Retinal pigment epithelial cell (primary cell): Measurements from ENCODE around the gene P3H4.
A peak's percentile ranks its signal among the peaks of the same experiment; 100 is the strongest.

Source experiments
- DNase-seq: peaks from one replicate; pipeline ENCODE4 v3.0.0-alpha.2; 2010; ENCODE audit warnings: low read depth
- H3K4me3 ChIP-seq: 2 replicates; pipeline ENCODE4 v1.5.1; 2011; ENCODE audit warnings: mild to moderate bottlenecking, low read length, control low read depth, moderate library complexity
- CTCF ChIP-seq: conservative IDR thresholded peaks from 2 replicates; pipeline ENCODE4 v1.5.1; 2011; ENCODE audit warnings: low read depth, low read length, control low read depth, inconsistent platforms

Gene P3H4

GRCh38 chr17:41785859-41786226, 25.9 kb downstream of the P3H4 start:
- TF ChIP-seq CTCF: no peak
- peak overlapping the region; percentile 65 for H3K4me3 ChIP-seq
- DNase-seq: no peak

- no peak for DNase-seq
- TF ChIP-seq CTCF: no peak
- H3K4me3 ChIP-seq: peak overlapping the region; percentile 65
These were observed 26.5 kb downstream of the P3H4 start for GRCh38 chr17:41785091-41785858.

DNA sequence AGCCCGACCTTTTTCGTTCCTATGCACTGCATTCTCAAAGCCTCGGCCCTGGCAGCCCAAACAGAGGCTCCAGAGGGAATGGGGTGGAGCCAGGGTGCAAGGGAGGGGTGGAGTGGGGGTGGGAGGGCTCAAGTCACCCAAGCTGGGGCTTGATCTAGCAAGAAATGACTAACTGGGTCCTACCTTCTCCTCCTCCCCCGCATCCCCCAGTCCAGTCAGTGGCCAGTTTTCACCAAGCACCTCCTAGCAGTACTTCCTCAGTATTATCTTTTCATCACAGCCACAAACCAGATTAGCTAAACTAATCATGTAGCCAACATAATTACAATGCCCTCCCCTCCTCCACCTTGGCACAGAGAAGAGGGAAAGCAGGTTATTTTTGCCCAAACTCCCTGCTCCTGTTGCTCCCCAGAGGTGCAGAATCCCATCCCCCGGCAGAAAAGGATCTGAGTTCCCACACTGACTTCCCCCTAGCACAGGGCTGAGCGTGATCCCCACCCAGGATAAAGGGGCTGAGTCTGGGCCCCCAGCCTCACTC, 27.5 kb downstream of the P3H4 start:
- no peak for TF ChIP-seq CTCF
- H3K4me3 ChIP-seq: peak overlapping the region; percentile 65
- DNase-seq: no peak

- no peak overlapping the region for H3K4me3 ChIP-seq
- TF ChIP-seq CTCF: no peak
- no peak for DNase-seq
These were observed 29.6 kb downstream of the P3H4 start for GRCh38 chr17:41782142-41782541.

DNA sequence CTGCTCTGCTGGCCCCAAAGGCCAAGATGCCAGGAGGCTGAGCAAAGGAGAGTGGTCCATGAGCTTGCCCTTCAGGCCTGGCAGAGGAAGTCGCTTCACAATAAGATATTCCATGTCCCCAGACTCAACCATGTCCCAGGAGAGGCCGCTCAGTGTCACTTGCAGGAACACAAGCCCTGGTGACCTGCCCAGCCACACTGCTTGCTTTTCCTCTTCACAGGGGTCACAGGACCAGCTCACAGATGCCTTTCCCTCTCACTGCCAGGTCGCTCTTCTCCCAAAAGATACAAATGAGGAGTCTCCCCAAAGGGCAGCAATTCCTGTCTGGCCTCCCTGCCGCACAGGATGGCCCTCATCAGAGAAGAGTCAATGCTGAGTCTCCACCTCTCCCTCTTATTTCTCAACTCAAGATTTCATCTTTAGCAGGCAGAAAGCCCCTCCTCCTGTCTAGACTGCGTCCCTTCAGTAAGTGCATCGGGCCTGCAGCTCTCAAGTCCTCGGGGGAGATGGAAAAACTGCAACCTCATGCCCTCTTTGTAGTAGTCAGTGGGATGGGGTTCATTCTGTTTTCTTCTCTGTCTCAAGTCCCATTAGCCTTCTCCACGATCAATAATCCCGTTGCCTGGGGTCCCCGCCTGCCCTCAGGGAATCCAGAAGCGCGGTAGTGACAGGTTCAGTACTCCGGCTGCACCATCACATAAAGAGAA, 30.2 kb downstream of the P3H4 start:
- no peak for DNase-seq
- H3K4me3 ChIP-seq: no peak overlapping the region
- TF ChIP-seq CTCF: no peak

- no peak for DNase-seq
- H3K4me3 ChIP-seq: no peak overlapping the region
- no peak for TF ChIP-seq CTCF
These were observed 31.8 kb downstream of the P3H4 start for GRCh38 chr17:41779954-41780353.
